ENCODE data around the gene DBF4B. TPM values are rescaled to one million over a fixed set of nuclear protein-coding genes. Genes with fewer than 3 reads are reported as not detected.
A peak's percentile ranks its signal among the peaks of the same experiment; 100 is the strongest.

The DBF4B gene
- total RNA-seq, 1 experiment from 2014 or later: 21.0 TPM

GRCh38 chr17:44785921-44786320 is 77.5 kb downstream of the DBF4B start:
- Histone ChIP-seq H3K4me3 (ENCODE audit: insufficient read depth, low read depth, low read length) (no peak overlapping the region), H3K36me3 (replicated peaks; ENCODE audit: control insufficient read depth, insufficient read depth, low read length) (no peaks in the 10 kb centered on the region), H3K27me3 (ENCODE audit: control insufficient read depth, insufficient read depth, low read length) (no peaks in the 10 kb centered on the region)
- DNase-seq: no peak

- no peaks in the 10 kb centered on the region for H3K36me3 ChIP-seq (replicated peaks; ENCODE audit: control insufficient read depth, insufficient read depth, low read length)
- DNase-seq: no peak
- H3K4me3 ChIP-seq (ENCODE audit: insufficient read depth, low read depth, low read length): no peak overlapping the region
- H3K27me3 ChIP-seq (ENCODE audit: control insufficient read depth, insufficient read depth, low read length): no peaks in the 10 kb centered on the region
These were observed 78.2 kb downstream of the DBF4B start for GRCh38 chr17:44786551-44787081.

GRCh38 chr17:44787271-44787940 is 78.9 kb downstream of the DBF4B start:
- peak; percentile 52 for DNase-seq
- Histone ChIP-seq H3K36me3 (replicated peaks; ENCODE audit: control insufficient read depth, insufficient read depth, low read length) (no peaks in the 10 kb centered on the region), H3K27me3 (ENCODE audit: control insufficient read depth, insufficient read depth, low read length) (no peaks in the 10 kb centered on the region), H3K4me3 (ENCODE audit: insufficient read depth, low read depth, low read length) (no peak overlapping the region)

GRCh38 chr17:44788139-44788538 is 79.7 kb downstream of the DBF4B start:
- no peak overlapping the region for H3K4me3 ChIP-seq (ENCODE audit: insufficient read depth, low read depth, low read length)
- no peak for DNase-seq
- no peaks in the 10 kb centered on the region for H3K36me3 ChIP-seq (replicated peaks; ENCODE audit: control insufficient read depth, insufficient read depth, low read length)
- H3K27me3 ChIP-seq (ENCODE audit: control insufficient read depth, insufficient read depth, low read length): no peaks in the 10 kb centered on the region

- Histone ChIP-seq H3K4me3 (ENCODE audit: insufficient read depth, low read depth, low read length) (no peak overlapping the region), H3K36me3 (replicated peaks; ENCODE audit: control insufficient read depth, insufficient read depth, low read length) (peaks cover under 1% of the 10 kb centered on the region; the same call in 1 of the 2 replicates), H3K27me3 (ENCODE audit: control insufficient read depth, insufficient read depth, low read length) (no peaks in the 10 kb centered on the region)
- no peak for DNase-seq
These were observed 83.8 kb downstream of the DBF4B start for GRCh38 chr17:44792276-44792675.

GRCh38 chr17:44793885-44794842 is 85.7 kb downstream of the DBF4B start:
- no peak for DNase-seq
- Histone ChIP-seq H3K27me3 (ENCODE audit: control insufficient read depth, insufficient read depth, low read length) (no peaks in the 10 kb centered on the region), H3K4me3 (ENCODE audit: insufficient read depth, low read depth, low read length) (no peak overlapping the region), H3K36me3 (replicated peaks; ENCODE audit: control insufficient read depth, insufficient read depth, low read length) (peaks cover 4% of the 10 kb centered on the region; the same call in 1 of the 2 replicates)

- H3K27me3 ChIP-seq (ENCODE audit: control insufficient read depth, insufficient read depth, low read length): no peaks in the 10 kb centered on the region
- peaks cover 5% of the 10 kb centered on the region; the same call in 1 of the 2 replicates for H3K36me3 ChIP-seq (replicated peaks; ENCODE audit: control insufficient read depth, insufficient read depth, low read length)
- no peak overlapping the region for H3K4me3 ChIP-seq (ENCODE audit: insufficient read depth, low read depth, low read length)
- peak; percentile 29 for DNase-seq
These were observed 86.5 kb downstream of the DBF4B start for GRCh38 chr17:44794851-44795413.

GRCh38 chr17:44795421-44795820 is 87.0 kb downstream of the DBF4B start:
- no peak for DNase-seq
- H3K36me3 ChIP-seq (replicated peaks; ENCODE audit: control insufficient read depth, insufficient read depth, low read length): peaks cover 5% of the 10 kb centered on the region; the same call in 1 of the 2 replicates

GRCh38 chr17:44795928-44796327 is 87.5 kb downstream of the DBF4B start:
- DNase-seq: no peak

More at GRCh38 chr17:44795421-44795820, 87.0 kb downstream of the DBF4B start:
- Histone ChIP-seq H3K4me3 (ENCODE audit: insufficient read depth, low read depth, low read length) (no peak overlapping the region), H3K27me3 (ENCODE audit: control insufficient read depth, insufficient read depth, low read length) (no peaks in the 10 kb centered on the region)

GRCh38 chr17:44796731-44797130 is 88.3 kb downstream of the DBF4B start:
- H3K36me3 ChIP-seq (replicated peaks; ENCODE audit: control insufficient read depth, insufficient read depth, low read length): peaks cover 8% of the 10 kb centered on the region
- H3K4me3 ChIP-seq (ENCODE audit: insufficient read depth, low read depth, low read length): no peak overlapping the region
- H3K27me3 ChIP-seq (ENCODE audit: control insufficient read depth, insufficient read depth, low read length): no peaks in the 10 kb centered on the region
- no peak for DNase-seq

More at GRCh38 chr17:44795928-44796327, 87.5 kb downstream of the DBF4B start:
- Histone ChIP-seq H3K4me3 (ENCODE audit: insufficient read depth, low read depth, low read length) (no peak overlapping the region), H3K27me3 (ENCODE audit: control insufficient read depth, insufficient read depth, low read length) (no peaks in the 10 kb centered on the region), H3K36me3 (replicated peaks; ENCODE audit: control insufficient read depth, insufficient read depth, low read length) (peaks cover 5% of the 10 kb centered on the region; the same call in 1 of the 2 replicates)

GRCh38 chr17:44797802-44798201 is 89.3 kb downstream of the DBF4B start:
- no peaks in the 10 kb centered on the region for H3K27me3 ChIP-seq (ENCODE audit: control insufficient read depth, insufficient read depth, low read length)
- DNase-seq: no peak
- H3K36me3 ChIP-seq (replicated peaks; ENCODE audit: control insufficient read depth, insufficient read depth, low read length): peaks cover 11% of the 10 kb centered on the region
- H3K4me3 ChIP-seq (ENCODE audit: insufficient read depth, low read depth, low read length): no peak overlapping the region

GRCh38 chr17:44798356-44798755 is 89.9 kb downstream of the DBF4B start:
- Histone ChIP-seq H3K4me3 (ENCODE audit: insufficient read depth, low read depth, low read length) (no peak overlapping the region), H3K27me3 (ENCODE audit: control insufficient read depth, insufficient read depth, low read length) (no peaks in the 10 kb centered on the region), H3K36me3 (replicated peaks; ENCODE audit: control insufficient read depth, insufficient read depth, low read length) (peaks cover 12% of the 10 kb centered on the region)
- no peak for DNase-seq

Data from H7 (cell line).